Ureter (tissue), 1 donor: ENCODE results near the gene MAGI1. TPM values are rescaled to one million over a fixed set of nuclear protein-coding genes. Genes with fewer than 3 reads are reported as not detected.
A peak's percentile ranks its signal among the peaks of the same experiment; 100 is the strongest.
"Not testable (repeated sequence)": the region's sequence is repeated elsewhere in the genome, so short reads cannot be mapped to it uniquely, and the experiment has no call there.

ENCODE experiments used
- DNase-seq: peaks from one replicate; pipeline ENCODE4 v3.0.0-alpha.2; 2020; ENCODE audit warnings: low spot score
- total RNA-seq: library from RNA; stranded (reverse); gene quantifications from one replicate; pipeline ENCODE4 v1.2.4, GENCODE V29; 2023
- donor health status: DM: yes; HTN: yes; CAD: no.

The MAGI1 gene
- total RNA-seq, 1 donor from 2014 or later, result 45.5 TPM

GRCh38 chr3:66039590-66039887 lies 821 bp upstream of the MAGI1 start:
- DNase-seq, result no peak

GRCh38 chr3:66038384-66038725 lies 363 bp downstream of the MAGI1 start:
- DNase-seq, result no peak

- DNase-seq, result no peak
Observed at GRCh38 chr3:66037986-66038369, 740 bp downstream of the MAGI1 start.

- DNase-seq, result peak; percentile 55
Observed at GRCh38 chr3:66037330-66037985, 1.3 kb downstream of the MAGI1 start.

- DNase-seq, result no peak
Observed at GRCh38 chr3:66036586-66037148, 2.1 kb downstream of the MAGI1 start.

- DNase-seq, result no peak
Observed at GRCh38 chr3:66035763-66036477, 2.8 kb downstream of the MAGI1 start.

GRCh38 chr3:66033241-66034138 lies 5.2 kb downstream of the MAGI1 start:
- DNase-seq, result no peak

- DNase-seq, result no peak
Observed at GRCh38 chr3:66031102-66031698, 7.5 kb downstream of the MAGI1 start.

GRCh38 chr3:66029443-66029842 lies 9.3 kb downstream of the MAGI1 start:
- no peak for DNase-seq

GRCh38 chr3:66029014-66029413 lies 9.7 kb downstream of the MAGI1 start:
- no peak for DNase-seq

- no peak for DNase-seq
Observed at GRCh38 chr3:66028457-66028856, 10.3 kb downstream of the MAGI1 start.

GRCh38 chr3:66027099-66027498 lies 11.6 kb downstream of the MAGI1 start:
- not testable (repeated sequence) for DNase-seq

- DNase-seq, result no peak
Observed at GRCh38 chr3:66023738-66024385, 14.9 kb downstream of the MAGI1 start.

GRCh38 chr3:66023229-66023628 lies 15.5 kb downstream of the MAGI1 start:
- DNase-seq, result no peak

GRCh38 chr3:66021731-66022131 lies 17.0 kb downstream of the MAGI1 start:
- DNase-seq, result no peak

GRCh38 chr3:66019896-66020295 lies 18.8 kb downstream of the MAGI1 start:
- DNase-seq, result no peak

GRCh38 chr3:66018057-66019033 lies 20.4 kb downstream of the MAGI1 start:
- no peak for DNase-seq

- no peak for DNase-seq
Observed at GRCh38 chr3:66017591-66017990, 21.1 kb downstream of the MAGI1 start.

- no peak for DNase-seq
Observed at GRCh38 chr3:66017084-66017483, 21.6 kb downstream of the MAGI1 start.

- no peak for DNase-seq
Observed at GRCh38 chr3:66015841-66016240, 22.9 kb downstream of the MAGI1 start.
